NCI-H187 treated with DMSO at 0.1 percent for 48 hours (cell line): ENCODE results near the gene STIMATE.

Experiments used
- DNase-seq: peaks from one replicate; lab custom pipeline; 2025; lab: John Stamatoyannopoulos, UW

Gene STIMATE

GRCh38 chr3:52897130-52898122 lies at the start of gene STIMATE:
Gene STIMATE, minus strand, starts transcription at chr3:52897548. Its CDS starts 98 bp downstream, at chr3:52897450.
- DNase-seq = peak; percentile 13

GRCh38 chr3:52939600-52939999 lies 42.3 kb upstream of the STIMATE start:
- no peak for DNase-seq

- DNase-seq = no peak
These were observed 37.5 kb upstream of the STIMATE start for GRCh38 chr3:52934630-52935530.

- no peak for DNase-seq
These were observed 34.5 kb upstream of the STIMATE start for GRCh38 chr3:52931889-52932288.

GRCh38 chr3:52931328-52931727 lies 34.0 kb upstream of the STIMATE start:
- no peak for DNase-seq

- DNase-seq = no peak
These were observed 33.4 kb upstream of the STIMATE start for GRCh38 chr3:52930748-52931147.

- DNase-seq = no peak
These were observed 29.2 kb upstream of the STIMATE start for GRCh38 chr3:52926554-52926953.

GRCh38 chr3:52925405-52926313 lies 28.3 kb upstream of the STIMATE start:
- no peak for DNase-seq

- no peak for DNase-seq
These were observed 26.6 kb upstream of the STIMATE start for GRCh38 chr3:52923963-52924362.

- no peak for DNase-seq
These were observed 23.5 kb upstream of the STIMATE start for GRCh38 chr3:52920841-52921240.

- no peak for DNase-seq
These were observed 19.7 kb upstream of the STIMATE start for GRCh38 chr3:52917044-52917443.

GRCh38 chr3:52915294-52915693 lies 17.9 kb upstream of the STIMATE start:
- no peak for DNase-seq

GRCh38 chr3:52912885-52913731 lies 15.8 kb upstream of the STIMATE start:
- no peak for DNase-seq

GRCh38 chr3:52910823-52911222 lies 13.5 kb upstream of the STIMATE start:
- no peak for DNase-seq

GRCh38 chr3:52907497-52907896 lies 10.1 kb upstream of the STIMATE start:
- DNase-seq = no peak

GRCh38 chr3:52904552-52904951 lies 7.2 kb upstream of the STIMATE start:
- no peak for DNase-seq

GRCh38 chr3:52904000-52904399 lies 6.7 kb upstream of the STIMATE start:
- DNase-seq = no peak

GRCh38 chr3:52896613-52897012 lies 735 bp downstream of the STIMATE start:
- no peak for DNase-seq

- no peak for DNase-seq
These were observed 1.2 kb downstream of the STIMATE start for GRCh38 chr3:52896151-52896550.

- no peak for DNase-seq
These were observed 1.9 kb downstream of the STIMATE start for GRCh38 chr3:52895418-52895817.

GRCh38 chr3:52894756-52895155 lies 2.6 kb downstream of the STIMATE start:
- no peak for DNase-seq
